Esophagus muscularis mucosa (tissue), 3 donors: Measurements from ENCODE around the gene SND1.

Experiments used
- CTCF ChIP-seq, 3 experiments: fragments of 200-600 bp in 2 of 3; fragments of 450-650 bp in 1 of 3; sonication (generic) in 2 of 3; IDR thresholded peaks; one replicate each; pipeline ENCODE4 v1.5.1; 2017 to 2019; ENCODE audit warnings: antibody characterized with exemption in 3 of 3, mild to moderate bottlenecking in 2 of 3, moderate library complexity in 1 of 3
- POLR2A ChIP-seq: fragments of 450-650 bp; IDR thresholded peaks from one replicate; pipeline ENCODE4 v1.6.1; 2017; ENCODE audit warnings: antibody characterized with exemption, moderate library complexity, mild to moderate bottlenecking, low read depth
- POLR2AphosphoS5 ChIP-seq, 2 donors: sonication (generic); formaldehyde crosslinking; IDR thresholded peaks; one replicate each; pipeline ENCODE4 v1.6.1; 2017; ENCODE audit warnings: antibody characterized with exemption in 2 of 2

- TF ChIP-seq POLR2A (no peak), CTCF (IDR thresholded peaks at IDR 0.05) (no peak), POLR2AphosphoS5 (IDR thresholded peaks at IDR 0.05) (no peak)
These were observed 296.9 kb downstream of the SND1 start for GRCh38 chr7:127948930-127949329.
